PC-3 (cell line): ENCODE data around the gene RRBP1. TPM values are rescaled to one million over a fixed set of nuclear protein-coding genes. Genes with fewer than 3 reads are reported as not detected.

Experiments used
- ATAC-seq: fragments of 200-7000 bp; cut with Tn5 transposase; 2 replicates; pipeline ENCODE4 v1.9.1; 2020; ENCODE audit warnings: mild to moderate bottlenecking, moderate library complexity
- BruUV-seq: library from RNA; stranded (reverse); fragments of 400-500 nt; replicated peaks from 2 replicates; lab custom pipeline; 2021; lab: Mats Ljungman, UMichigan
- CTCF ChIA-PET: fragments of 300-600 bp; sonication (Branson Sonifier 250); formaldehyde crosslinking; loops from one replicate; lab custom pipeline; 2022; ENCODE audit warnings: antibody characterized with exemption; lab: Charles Lee
- POLR2A ChIA-PET: fragments of 300-600 bp; sonication (Branson Sonifier 250); formaldehyde crosslinking; loops from one replicate; lab custom pipeline; 2022; ENCODE audit warnings: antibody characterized with exemption; ENCODE audit not compliant: unreplicated experiment; lab: Charles Lee
- DNase-seq: peaks from one replicate; pipeline ENCODE4 v3.0.0-alpha.2; 2015
- H2AFZ ChIP-seq: fragments of 300-600 bp; sonication (generic); 2 replicates; pipeline ENCODE4 v1.6.0; 2016; ENCODE audit warnings: antibody characterized with exemption, low read length
- H3F3A ChIP-seq: fragments of 300-600 bp; sonication (generic); one replicate; pipeline ENCODE4 v1.6.0; 2017; ENCODE audit warnings: antibody characterized with exemption, low read length, control low read depth, mild to moderate bottlenecking; ENCODE audit not compliant: unreplicated experiment
- H3K27ac ChIP-seq: fragments of 300-600 bp; sonication (generic); 2 replicates; pipeline ENCODE4 v1.5.1; 2016; ENCODE audit warnings: mild to moderate bottlenecking, low read length
- H3K27me3 ChIP-seq: fragments of 300-600 bp; sonication (generic); 2 replicates; pipeline ENCODE4 v1.6.1; 2016; ENCODE audit warnings: low read length, mixed read lengths
- H3K36me3 ChIP-seq: fragments of 300-600 bp; sonication (generic); 2 replicates; pipeline ENCODE4 v1.6.1; 2016; ENCODE audit warnings: low read depth, mixed run types, low read length, mixed read lengths
- H3K4me1 ChIP-seq: fragments of 300-600 bp; sonication (generic); 2 replicates; pipeline ENCODE4 v1.5.1; 2016; ENCODE audit warnings: low read length; ENCODE audit not compliant: insufficient read depth
- H3K4me2 ChIP-seq: fragments of 300-600 bp; sonication (generic); 2 replicates; pipeline ENCODE4 v1.6.0; 2016; ENCODE audit warnings: low read length
- H3K4me3 ChIP-seq: fragments of 300-600 bp; sonication (generic); 2 replicates; pipeline ENCODE4 v1.5.1; 2016; ENCODE audit warnings: mild to moderate bottlenecking, low read length, mixed read lengths
- H3K79me2 ChIP-seq: fragments of 300-600 bp; sonication (generic); 2 replicates; pipeline ENCODE4 v1.6.1; 2017; ENCODE audit warnings: low read length, mixed read lengths
- H3K9ac ChIP-seq: fragments of 300-600 bp; sonication (generic); 2 replicates; pipeline ENCODE4 v1.6.0; 2016; ENCODE audit warnings: mild to moderate bottlenecking, low read length
- H3K9me2 ChIP-seq: fragments of 300-600 bp; sonication (generic); replicated peaks from 2 replicates; pipeline ENCODE4 v1.6.1; 2016; ENCODE audit warnings: mixed run types, low read length, mixed read lengths
- H3K9me3 ChIP-seq: fragments of 300-600 bp; sonication (generic); 2 replicates; pipeline ENCODE4 v1.6.1; 2016; ENCODE audit warnings: low read length, mixed read lengths
- H4K20me1 ChIP-seq: fragments of 300-600 bp; sonication (generic); 2 replicates; pipeline ENCODE4 v1.6.1; 2016; ENCODE audit warnings: low read length, mixed read lengths
- EZH2 ChIP-seq: fragments of 300-600 bp; sonication (generic); IDR thresholded peaks from one replicate; pipeline ENCODE4 v1.6.1; 2017; ENCODE audit warnings: antibody characterized with exemption, mild to moderate bottlenecking, low read length; ENCODE audit not compliant: unreplicated experiment
- EZH2phosphoT487 ChIP-seq: fragments of 300-600 bp; sonication (generic); IDR thresholded peaks from 2 replicates; pipeline ENCODE4 v1.6.1; 2018; ENCODE audit warnings: mild to moderate bottlenecking, antibody characterized with exemption, low read length, borderline replicate concordance
- intact Hi-C: fragments of 100-400 bp; cut with micrococcal nuclease; formaldehyde crosslinking; loops from 2 replicates; pipeline ENCODE4 v1.9.0; 2023
- total RNA-seq: library from RNA; depleted of rRNA; stranded (reverse); fragments of >200 nt; gene quantifications from 2 replicates; pipeline ENCODE4 v1.2.3, GENCODE V29; 2014
- TF ChIP-seq, protein P1 (sequence below): fragments of 300-600 bp; sonication (generic); conservative IDR thresholded peaks from 2 replicates; pipeline ENCODE4 v1.5.1; 2017; ENCODE audit warnings: antibody characterized with exemption, low read depth, mild to moderate bottlenecking, low read length

The RRBP1 gene
- total RNA-seq, 1 experiment from 2014 or later, result 176 TPM

DNA sequence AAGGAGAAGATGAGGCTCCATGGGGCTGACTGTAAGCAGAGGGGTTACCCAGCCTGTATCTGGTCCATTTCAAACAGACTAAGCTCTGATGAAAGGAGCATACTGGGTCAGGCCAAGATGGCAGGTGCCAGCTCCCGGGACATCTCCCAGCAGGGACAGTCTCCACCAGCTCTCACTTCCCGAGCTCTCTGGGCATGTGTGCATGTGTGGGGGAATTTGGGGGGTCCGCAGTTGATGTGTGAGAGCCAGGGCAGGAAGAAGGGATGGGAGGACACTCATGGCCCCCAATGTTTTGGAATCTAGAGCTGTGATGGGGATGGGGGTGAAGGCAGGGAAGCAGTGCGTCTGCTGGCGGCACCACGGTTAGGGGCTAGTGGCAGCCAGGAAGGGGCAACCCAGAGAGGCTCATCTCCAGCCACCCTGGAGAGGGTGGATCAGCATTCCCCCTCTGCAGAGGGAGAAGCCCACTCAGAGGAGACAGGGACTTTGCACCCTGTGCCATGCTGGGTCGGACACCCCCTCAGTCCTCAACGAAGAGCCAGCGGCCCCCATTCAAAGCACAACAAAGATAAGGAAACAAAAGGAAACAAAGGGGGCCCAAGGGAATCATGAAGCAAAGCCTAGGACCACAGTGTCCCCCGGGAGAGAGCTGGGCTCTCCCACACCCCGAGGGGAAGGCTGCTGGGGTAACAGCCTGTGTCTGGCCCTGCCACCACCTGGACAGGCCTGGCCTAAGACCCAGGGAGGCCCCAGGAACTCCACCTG lies 59.8 kb downstream of the RRBP1 start:
- no peak overlapping the region for H2AFZ ChIP-seq
- H3K4me3 ChIP-seq, result no peak overlapping the region
- TF ChIP-seq EZH2phosphoT487, result no peak
- TF ChIP-seq, protein P1, sequence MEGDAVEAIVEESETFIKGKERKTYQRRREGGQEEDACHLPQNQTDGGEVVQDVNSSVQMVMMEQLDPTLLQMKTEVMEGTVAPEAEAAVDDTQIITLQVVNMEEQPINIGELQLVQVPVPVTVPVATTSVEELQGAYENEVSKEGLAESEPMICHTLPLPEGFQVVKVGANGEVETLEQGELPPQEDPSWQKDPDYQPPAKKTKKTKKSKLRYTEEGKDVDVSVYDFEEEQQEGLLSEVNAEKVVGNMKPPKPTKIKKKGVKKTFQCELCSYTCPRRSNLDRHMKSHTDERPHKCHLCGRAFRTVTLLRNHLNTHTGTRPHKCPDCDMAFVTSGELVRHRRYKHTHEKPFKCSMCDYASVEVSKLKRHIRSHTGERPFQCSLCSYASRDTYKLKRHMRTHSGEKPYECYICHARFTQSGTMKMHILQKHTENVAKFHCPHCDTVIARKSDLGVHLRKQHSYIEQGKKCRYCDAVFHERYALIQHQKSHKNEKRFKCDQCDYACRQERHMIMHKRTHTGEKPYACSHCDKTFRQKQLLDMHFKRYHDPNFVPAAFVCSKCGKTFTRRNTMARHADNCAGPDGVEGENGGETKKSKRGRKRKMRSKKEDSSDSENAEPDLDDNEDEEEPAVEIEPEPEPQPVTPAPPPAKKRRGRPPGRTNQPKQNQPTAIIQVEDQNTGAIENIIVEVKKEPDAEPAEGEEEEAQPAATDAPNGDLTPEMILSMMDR, result no peak
- no peak for TF ChIP-seq EZH2
- ChIA-PET POLR2A (no interaction called here), CTCF (no interaction called here)
- intact Hi-C loops, result no loop called here
- H3K4me1 ChIP-seq, result no peaks in the 10 kb centered on the region
- no peaks in the 10 kb centered on the region for H3K9me2 ChIP-seq
- H3K27me3 ChIP-seq, result no peaks in the 10 kb centered on the region
- H3K36me3 ChIP-seq, result peaks cover 58% of the 10 kb centered on the region
- no peaks in the 10 kb centered on the region for H3F3A ChIP-seq
- ATAC-seq (no peak), DNase-seq (no peak)
- no peak overlapping the region for H3K9ac ChIP-seq
- no peaks in the 10 kb centered on the region for H3K79me2 ChIP-seq
- no peaks in the 10 kb centered on the region for H4K20me1 ChIP-seq
- no peak overlapping the region for H3K4me2 ChIP-seq
- H3K9me3 ChIP-seq, result no peaks in the 10 kb centered on the region
- BruUV-seq, result no TSS peak
- no peak overlapping the region for H3K27ac ChIP-seq

DNA sequence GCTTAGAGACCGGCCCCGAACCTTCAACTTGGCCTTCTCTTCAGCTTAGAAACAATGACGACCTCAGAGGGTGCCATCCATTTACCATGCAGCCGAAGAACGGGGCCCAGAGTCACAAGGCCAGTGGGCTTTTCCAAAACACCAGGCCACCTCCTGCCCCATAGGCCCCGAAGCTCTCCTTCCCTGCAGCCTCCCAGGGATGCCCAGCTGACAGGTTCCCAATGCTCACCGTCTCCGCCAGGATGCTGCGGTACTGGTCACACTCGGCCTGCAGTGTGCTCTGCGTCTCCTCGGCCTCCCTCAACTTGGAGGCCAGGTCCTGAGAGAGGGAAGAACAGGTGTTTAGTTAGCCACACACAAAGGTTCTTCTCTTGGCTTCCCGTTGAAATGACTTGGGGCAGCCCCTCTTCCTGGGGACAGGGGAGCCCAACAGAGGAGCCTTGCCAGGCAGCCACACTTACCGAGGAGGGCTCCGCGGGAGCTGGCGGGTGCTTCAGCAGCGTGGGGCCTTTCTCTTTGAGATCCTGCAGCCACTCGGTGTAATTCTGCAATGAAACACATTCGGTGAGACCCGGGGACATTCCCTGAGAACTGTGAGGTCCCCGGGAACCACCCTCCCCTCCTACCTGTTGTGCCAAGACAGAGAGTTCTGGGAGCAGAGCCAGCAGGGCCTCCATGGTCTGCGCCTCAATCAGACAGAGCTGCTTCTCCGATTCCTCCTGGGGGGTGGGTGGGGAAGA lies 60.6 kb downstream of the RRBP1 start:
- no peaks in the 10 kb centered on the region for H3K9me3 ChIP-seq
- no peak overlapping the region for H3K27ac ChIP-seq
- ChIA-PET POLR2A (no interaction called here), CTCF (no interaction called here)
- BruUV-seq, result no TSS peak
- no peak overlapping the region for H3K4me2 ChIP-seq
- H3K79me2 ChIP-seq, result no peaks in the 10 kb centered on the region
- DNase-seq (no peak), ATAC-seq (no peak)
- intact Hi-C loops, result no loop called here
- no peak overlapping the region for H3K4me3 ChIP-seq
- no peaks in the 10 kb centered on the region for H3K4me1 ChIP-seq
- TF ChIP-seq EZH2phosphoT487 (no peak), EZH2 (no peak)
- TF ChIP-seq, protein P1, result no peak
- no peaks in the 10 kb centered on the region for H3F3A ChIP-seq
- no peaks in the 10 kb centered on the region for H4K20me1 ChIP-seq
- peaks cover 59% of the 10 kb centered on the region for H3K36me3 ChIP-seq
- H3K9ac ChIP-seq, result no peak overlapping the region
- H3K9me2 ChIP-seq, result no peaks in the 10 kb centered on the region
- H3K27me3 ChIP-seq, result no peaks in the 10 kb centered on the region
- H2AFZ ChIP-seq, result no peak overlapping the region
